ENCODE results near the gene RASGRP1. TPM values are rescaled to one million over a fixed set of nuclear protein-coding genes. Genes with fewer than 3 reads are reported as not detected.

Gene RASGRP1
- total and polyA plus RNA-seq, 10 of the 15 experiments (the other 5 are each of a cell fraction or from before 2014, with no cell fraction given) = 5.6 to 234 (median 20.9) TPM

GRCh38 chr15:38547255-38547997 is 17.2 kb downstream of the RASGRP1 start (continued):
- no peak for TF ChIP-seq BCLAF1 (IDR thresholded peaks at IDR 0.05)
- TF ChIP-seq NFYB (IDR thresholded peaks at IDR 0.05; ENCODE audit: insufficient read depth, low read depth, low read length) = no peak
- no peak for TF ChIP-seq MEF2B (IDR thresholded peaks at IDR 0.05; ENCODE audit: partially characterized antibody, poor library complexity, severe bottlenecking)
- no peak for TF ChIP-seq ZNF207 (IDR thresholded peaks at IDR 0.05; ENCODE audit: borderline replicate concordance)

- Histone ChIP-seq H3K36me3 (ENCODE audit: control insufficient read depth in 2 of 2, insufficient read depth in 2 of 2, low read length in 1 of 2) (peaks cover 5 to 14% of the 10 kb centered on the region in 2 experiments), H3K4me3 (no peak overlapping the region), H2AFZ (ENCODE audit: control insufficient read depth, low read depth, low read length) (no peak overlapping the region), H3K9me3 (replicated peaks; ENCODE audit: control insufficient read depth, insufficient read depth, low read length) (no peaks in the 10 kb centered on the region), H3K9ac (ENCODE audit: control insufficient read depth, insufficient read depth, low read length) (no peak overlapping the region), H3K4me2 (ENCODE audit: control insufficient read depth, insufficient read depth) (no peak overlapping the region), H3K4me1 (ENCODE audit: control insufficient read depth, insufficient read depth, low read length) (no peaks in the 10 kb centered on the region), H3K79me2 (ENCODE audit: control insufficient read depth, insufficient read depth, low read length) (peaks cover 1% of the 10 kb centered on the region), H4K20me1 (ENCODE audit: control insufficient read depth, insufficient read depth) (no peaks in the 10 kb centered on the region), H3K27me3 (replicated peaks in 1 of 2; ENCODE audit: control insufficient read depth in 2 of 2, insufficient read depth in 2 of 2, low read length in 1 of 2) (no peaks in the 10 kb centered on the region), H3K27ac (ENCODE audit: control insufficient read depth, insufficient read depth) (no peak overlapping the region)
- intact Hi-C loops (cut with micrococcal nuclease; ENCODE audit: unreplicated experiment) = no loop called here
- DNase-seq (ENCODE audit: low read depth, low spot score) = no peak
- FAIRE-seq = no peak
- in situ Hi-C loops (cut with MboI) = no loop called here
- WGBS (ENCODE audit: insufficient coverage, insufficient replicate concordance, low lambda C conversion rate, missing lambda C conversion rate) = 94% methylated on average over 2 of the region's 2 CpGs
- RAD21 ChIA-PET (ENCODE audit: unreplicated experiment) = interaction anchor here (0.8 kb wide), 1 partner anchor 19 kb away, joined by 4 read pairs; the partner anchor contains the start of gene RASGRP1
- no peak for ATAC-seq
- BruUV-seq (replicated peaks) = no TSS peak
- CTCF ChIA-PET = interaction anchor here (1.1 to 4.0 kb wide), 2 partner anchors 24 to 145 kb away, joined by 4 to 11 read pairs; no protein-coding TSS in a partner anchor
- TF ChIP-seq SREBF2 (IDR thresholded peaks at IDR 0.05; ENCODE audit: low read length) = no peak
- SMC1A ChIA-PET (ENCODE audit: uncharacterized antibody, unreplicated experiment) = interaction anchor here (0.6 to 3.2 kb wide), 8 partner anchors 9 to 202 kb away, joined by 3 to 11 read pairs (median 4); no protein-coding TSS in a partner anchor
- POLR2A ChIA-PET = interaction anchor here (1.1 to 1.3 kb wide), 2 partner anchors 22 to 27 kb away, joined by 4 to 7 read pairs; no protein-coding TSS in a partner anchor
These were observed 19.4 kb downstream of the RASGRP1 start for GRCh38 chr15:38545179-38545578.

Data from GM12878 (cell line).